NCI-H187 treated with DMSO at 0.1 percent for 48 hours (cell line): ENCODE measurements around the gene CDKL1.
"Not testable (repeated sequence)": the region's sequence is repeated elsewhere in the genome, so short reads cannot be mapped to it uniquely, and the experiment has no call there.

Experiments used
- DNase-seq: peaks from one replicate; lab custom pipeline; 2025; lab: John Stamatoyannopoulos, UW

The CDKL1 gene

GRCh38 chr14:50357124-50357523 is 39.6 kb downstream of the CDKL1 start:
- DNase-seq = no peak

DNA sequence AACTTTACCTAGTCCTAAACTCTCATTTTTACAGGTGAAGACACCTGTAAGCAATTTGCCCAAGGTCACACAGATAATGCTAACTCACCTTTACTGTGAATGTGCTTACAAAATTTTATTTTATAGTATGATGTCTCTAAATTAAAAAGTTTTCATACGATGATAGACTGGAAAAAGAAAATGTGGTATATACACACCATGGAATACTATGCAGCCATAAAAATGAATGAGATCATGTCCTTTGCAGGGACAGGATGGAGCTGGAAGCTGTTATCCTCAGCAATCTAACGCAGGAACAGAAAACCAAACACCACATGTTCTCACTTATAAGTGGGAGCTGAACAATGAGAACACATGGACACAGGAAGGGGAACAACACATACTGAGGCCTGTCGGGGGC is 40.4 kb downstream of the CDKL1 start:
- not testable (repeated sequence) for DNase-seq

DNA sequence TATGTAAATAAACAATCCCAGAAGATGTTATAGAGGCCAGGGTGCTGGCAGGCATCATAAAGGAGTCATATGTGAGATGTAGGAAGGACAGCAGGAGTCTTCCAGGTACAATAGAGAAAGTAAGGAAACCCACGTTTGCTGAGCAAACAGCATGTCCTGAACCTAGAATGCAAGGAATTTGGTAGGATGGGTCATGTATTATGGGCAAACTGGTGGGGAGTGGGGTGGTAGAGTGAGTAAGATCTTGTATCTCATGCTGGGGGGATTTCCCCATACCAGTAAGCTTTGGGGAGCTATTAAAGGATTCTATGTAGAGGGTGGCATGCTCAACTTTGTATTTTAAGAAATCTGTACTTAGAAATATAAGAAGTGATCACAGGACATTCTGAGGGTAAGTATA is 41.0 kb downstream of the CDKL1 start:
- no peak for DNase-seq

DNA sequence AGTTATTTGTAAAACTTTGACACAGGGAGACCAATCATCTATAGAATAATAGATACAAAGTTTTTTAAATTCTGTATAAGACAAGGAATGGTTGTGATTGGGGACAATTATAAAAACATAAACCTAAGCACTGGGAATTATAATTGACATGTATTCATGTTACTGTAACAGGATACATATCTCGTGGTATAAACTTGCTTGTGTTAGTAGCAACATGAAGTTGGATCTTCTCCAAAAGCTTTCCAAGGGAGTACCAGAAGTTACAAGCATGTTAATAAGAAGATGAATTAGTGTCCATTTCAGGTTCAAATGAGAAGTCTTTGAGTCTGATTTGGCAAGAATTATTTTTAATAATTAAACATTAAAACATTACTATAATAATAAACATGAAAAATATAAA is 42.2 kb downstream of the CDKL1 start:
- DNase-seq = no peak

DNA sequence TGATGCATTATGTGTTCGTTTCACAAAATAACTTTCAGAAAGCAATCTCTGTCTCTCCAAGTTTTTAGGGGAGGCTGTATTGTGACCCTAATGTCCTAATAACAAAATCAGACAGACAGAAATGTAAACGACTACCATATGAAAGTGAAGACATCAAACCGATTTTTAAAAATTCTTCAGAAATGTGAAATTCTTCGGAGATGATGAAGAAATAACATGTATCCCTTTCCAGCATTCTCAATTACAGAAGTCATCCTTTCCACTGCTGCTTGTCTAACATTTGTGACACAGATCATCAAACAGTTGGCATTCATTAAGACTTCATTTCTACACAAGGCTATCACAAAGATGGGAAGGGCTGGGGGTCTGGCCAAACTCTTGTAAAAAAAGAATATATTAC is 43.6 kb downstream of the CDKL1 start:
- DNase-seq = no peak

DNA sequence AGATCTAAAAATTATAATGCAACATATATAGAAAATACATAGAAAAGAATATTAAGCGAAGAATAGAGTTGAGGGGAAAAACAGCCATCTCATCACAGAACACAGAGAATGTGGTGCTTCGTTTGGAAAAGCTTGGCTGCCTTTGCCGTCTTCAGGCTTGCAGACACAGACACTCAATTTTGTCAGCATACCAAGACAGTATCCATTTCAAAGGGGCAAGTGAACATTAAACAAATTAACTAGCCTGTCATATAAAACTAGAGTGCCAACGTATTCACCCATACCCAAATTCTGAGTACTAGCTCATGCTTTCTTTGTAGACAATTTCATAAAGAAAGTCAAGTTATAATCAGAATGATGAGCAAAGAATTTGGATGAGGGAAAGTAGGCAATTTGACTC is 44.1 kb downstream of the CDKL1 start:
- no peak for DNase-seq

DNA sequence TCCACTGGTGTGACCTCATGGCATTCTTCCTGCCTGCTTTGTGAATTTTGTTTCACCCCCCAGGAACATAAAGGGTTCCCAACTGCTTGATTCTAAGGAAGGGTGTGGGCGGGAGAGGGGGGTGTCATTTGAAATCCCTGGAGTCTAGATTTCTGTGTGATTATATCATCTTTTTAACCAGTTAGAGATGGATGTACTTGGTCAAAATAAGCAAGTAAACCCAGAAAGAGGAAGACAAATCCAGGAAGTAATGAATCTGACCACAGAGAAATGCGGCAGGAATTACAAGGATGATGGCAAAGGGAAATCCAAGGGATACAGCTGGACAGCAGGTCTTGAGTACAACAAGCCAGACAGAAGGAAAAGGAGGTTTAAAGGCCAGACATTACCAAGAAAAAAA is 45.7 kb downstream of the CDKL1 start:
- no peak for DNase-seq

DNA sequence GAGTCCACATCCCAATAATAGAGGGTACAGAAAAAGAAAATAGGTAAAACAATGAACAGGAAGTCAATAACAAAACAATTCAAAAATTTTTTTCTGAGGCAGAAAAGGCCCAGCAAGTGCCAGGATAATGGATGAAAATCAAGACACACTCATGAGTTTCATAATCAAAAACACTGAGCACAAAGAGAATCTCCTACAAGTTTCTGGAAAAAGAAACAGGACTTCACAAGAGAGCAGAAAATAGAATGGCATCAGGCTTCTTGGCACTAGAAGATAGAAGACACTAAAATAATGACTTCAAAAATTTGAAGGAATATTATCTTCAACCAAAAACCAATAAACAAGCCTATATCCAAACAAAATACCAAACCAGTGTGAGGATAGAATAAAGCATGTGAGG is 47.7 kb downstream of the CDKL1 start:
- DNase-seq = no peak

GRCh38 chr14:50347521-50347920 is 49.2 kb downstream of the CDKL1 start:
- no peak for DNase-seq

DNA sequence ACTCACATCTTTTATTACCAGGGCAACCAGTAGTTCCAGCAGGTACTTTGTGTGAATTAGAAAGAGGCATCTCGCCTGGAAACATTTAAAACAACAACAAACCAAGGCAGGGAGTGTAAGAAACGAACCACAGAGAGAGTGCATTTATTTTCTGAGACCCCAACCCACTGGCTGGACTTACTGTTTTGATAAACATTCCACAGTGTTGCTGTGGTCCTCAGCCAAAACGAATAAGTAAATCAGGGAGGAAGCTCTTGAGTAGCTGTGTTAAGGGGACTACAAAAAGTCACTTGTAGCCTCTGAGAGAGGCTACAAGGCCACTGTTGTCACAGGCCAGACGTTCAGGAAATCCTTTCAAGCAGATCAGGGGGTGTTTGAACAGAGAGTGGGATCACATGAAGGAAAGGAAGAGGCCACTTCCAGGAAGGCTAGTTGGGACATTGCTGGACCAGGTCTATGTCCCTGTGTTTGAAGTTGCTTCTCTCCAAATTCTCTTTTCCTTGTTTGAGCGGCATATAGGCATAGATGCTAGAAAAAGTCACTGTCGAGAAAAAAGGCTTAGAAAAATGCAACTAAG is 50.7 kb downstream of the CDKL1 start:
- DNase-seq = no peak

- no peak for DNase-seq
Measured at GRCh38 chr14:50344876-50345563, 51.7 kb downstream of the CDKL1 start.

- DNase-seq = no peak
Measured at GRCh38 chr14:50344116-50344775, 52.4 kb downstream of the CDKL1 start.

DNA sequence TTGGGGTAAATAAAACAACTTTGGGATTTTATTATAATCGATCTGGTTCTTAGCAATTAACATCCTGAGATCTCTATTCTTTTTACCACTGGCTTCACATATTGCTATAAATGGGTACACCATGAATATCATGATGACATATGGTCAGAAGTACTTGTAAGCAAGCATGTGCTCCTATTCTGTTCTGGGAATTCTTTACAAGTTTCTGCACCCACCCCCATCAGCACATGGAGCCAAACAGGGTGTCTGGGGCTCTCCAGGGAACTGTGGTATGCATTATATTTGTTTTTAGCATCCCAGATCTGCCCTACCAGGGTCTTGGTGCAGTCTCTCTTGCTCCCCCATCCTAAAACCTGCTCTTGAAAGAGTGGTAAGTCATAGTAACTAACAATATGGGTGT is 53.2 kb downstream of the CDKL1 start:
- no peak for DNase-seq

DNA sequence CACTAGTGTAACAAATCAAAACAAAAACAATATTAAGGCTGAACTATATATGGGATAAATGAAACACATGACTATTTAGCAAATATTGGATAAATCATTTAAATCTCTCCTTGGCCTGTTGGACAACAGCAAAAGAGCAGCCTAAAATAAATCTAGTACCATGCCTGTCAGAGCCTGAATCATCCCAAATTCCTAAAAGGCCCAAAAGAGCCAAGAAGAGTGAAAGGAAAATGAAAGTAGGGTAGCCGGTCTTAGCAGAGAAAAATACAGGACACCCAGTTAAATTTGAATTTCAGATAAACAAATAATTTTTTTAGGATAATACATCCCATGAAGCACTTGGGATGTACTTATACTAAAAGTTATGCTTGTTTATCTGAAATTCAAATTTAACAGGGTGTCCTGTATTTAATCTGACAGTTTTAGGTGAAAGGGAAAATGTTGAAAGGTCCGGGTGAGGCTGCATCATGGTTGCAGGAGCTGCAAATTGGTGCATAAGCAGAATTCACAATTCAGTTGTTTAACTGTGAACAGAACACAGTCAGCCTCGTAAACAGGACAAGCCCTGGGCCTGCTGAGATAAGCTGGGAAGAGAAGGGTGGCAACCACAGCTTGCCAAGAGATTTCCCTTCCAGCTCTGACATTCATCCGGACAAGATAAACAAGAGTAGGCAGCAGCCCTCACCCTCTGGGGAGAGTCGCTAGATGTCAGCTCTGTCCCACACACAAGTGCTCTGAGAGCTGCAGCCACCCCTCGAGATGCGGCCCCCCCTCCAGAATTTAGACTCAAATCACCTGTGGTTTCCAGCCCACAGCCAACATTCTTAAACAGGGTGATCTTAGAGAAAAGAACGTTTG is 54.2 kb downstream of the CDKL1 start:
- no peak for DNase-seq

- no peak for DNase-seq
Measured at GRCh38 chr14:50340963-50341362, 55.7 kb downstream of the CDKL1 start.

DNA sequence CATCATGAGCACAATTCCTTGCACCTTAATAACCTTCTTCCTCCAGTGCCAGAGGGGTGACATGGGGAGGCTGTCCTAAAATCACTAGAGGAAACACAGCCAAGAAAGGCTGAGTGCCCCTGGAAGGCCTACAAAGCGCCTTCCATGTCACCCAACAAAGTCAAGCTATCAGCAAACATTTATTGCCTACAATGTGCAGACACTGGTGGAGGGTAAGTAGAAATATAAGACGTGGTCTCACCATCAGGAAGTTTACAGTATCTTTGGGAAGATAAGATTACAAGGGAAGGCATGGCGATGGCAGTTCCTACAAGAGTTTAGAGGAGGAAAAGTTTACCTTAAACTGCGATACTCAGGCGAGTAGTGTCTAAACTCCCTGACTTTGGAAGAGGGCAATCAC is 56.6 kb downstream of the CDKL1 start:
- no peak for DNase-seq

- DNase-seq = no peak
Measured at GRCh38 chr14:50339178-50339804, 57.4 kb downstream of the CDKL1 start.

DNA sequence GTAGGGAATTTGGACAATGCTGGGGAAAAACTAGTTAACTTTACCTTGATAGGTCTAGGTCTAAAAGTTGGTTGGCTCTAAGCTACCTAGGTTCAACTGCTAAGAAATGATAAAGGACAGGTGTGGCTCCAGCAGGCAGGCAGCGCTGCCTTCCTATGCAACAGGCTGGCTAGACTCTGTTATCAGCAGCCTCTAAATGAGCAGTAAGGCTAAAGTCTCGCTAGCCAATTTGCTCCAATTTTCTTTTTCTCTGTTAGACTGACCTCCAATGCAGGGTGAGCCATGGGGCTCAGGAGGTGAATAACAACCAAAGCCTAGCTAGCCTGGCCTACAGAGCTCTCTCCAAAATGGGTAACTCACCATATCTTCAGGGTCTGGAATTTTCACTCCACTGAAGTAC is 58.1 kb downstream of the CDKL1 start:
- no peak for DNase-seq

DNA sequence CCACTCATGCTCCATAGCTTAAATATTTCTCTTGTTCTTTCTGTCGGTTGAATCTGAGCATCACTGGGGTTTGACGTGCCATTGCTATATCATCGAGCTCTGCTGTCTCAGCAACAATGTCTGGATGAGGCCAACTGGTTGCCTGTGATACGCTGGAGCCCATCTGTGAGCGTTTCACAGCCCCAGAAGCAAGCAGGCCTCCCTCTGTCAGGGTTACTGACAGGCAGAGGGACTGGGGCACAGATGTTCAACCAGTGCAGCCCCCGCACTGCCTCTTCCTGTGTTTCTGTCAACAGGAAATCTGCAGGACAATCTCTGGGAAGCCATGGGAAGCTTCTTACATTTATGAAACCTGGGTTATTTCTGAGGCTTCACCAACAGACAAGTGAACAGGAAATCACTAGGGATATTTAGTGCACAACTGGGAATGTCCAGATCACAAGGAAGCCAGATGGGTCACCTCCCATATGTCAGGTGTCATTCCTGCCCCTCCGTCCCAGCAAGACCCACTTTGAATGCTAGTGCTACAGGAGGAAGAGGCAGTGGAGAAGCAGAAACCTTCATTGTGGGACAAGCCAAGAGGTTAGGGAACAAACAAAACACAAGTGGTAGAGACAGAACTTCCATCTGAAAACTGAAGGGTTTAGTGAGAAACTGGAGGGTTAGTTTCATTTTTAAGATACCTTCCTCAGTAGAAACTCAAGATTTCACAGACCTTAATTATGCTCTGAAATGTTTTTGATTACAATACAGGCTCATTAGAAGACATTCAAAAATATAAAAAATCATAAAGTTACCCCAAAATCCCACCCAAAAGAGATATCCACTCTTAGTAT is 60.5 kb downstream of the CDKL1 start:
- no peak for DNase-seq

DNA sequence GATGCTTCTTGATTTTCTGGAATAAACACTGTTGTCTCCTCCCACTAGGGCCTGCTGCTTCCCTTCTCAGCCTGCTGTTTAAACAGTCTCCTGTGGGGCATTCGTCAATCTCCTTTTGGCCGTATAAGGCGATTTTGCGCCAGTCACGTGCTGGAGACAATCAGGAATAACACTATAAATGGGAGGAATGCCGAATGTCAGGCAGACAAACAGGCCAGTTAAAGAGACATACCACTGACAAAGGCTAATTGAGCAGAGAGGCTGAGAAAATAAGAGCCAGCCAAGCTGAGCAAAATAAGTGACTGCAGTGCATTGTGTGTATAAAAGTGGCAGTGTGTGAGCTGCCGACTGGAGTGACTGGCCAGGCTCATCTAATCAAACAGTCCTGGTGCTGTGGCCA is 61.3 kb downstream of the CDKL1 start:
- no peak for DNase-seq

DNA sequence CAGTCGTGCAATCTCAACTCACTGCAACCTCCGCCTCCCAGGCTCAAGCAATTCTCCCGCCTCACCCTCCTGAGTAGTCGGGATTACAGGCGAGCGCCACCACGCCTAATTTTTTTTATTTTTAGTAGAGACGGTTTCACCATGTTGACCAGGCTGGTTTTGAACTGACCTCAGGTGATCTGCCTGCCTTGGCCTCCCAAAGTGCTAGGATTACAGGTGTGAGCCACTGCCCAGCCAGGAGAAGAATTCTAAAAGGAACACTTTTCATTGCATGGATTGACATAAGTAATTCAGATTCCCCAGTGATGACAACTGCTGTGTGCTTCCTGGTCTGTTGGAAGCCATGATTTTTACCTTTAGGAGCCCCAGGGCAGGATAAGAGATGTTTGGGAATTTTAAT is 62.5 kb downstream of the CDKL1 start:
- DNase-seq = no peak
